KMS-11 (cell line): Measurements from ENCODE around the gene PC.

Experiments
- H2AFZ ChIP-seq: fragments of 200-600 bp; sonication (generic); 2 replicates; pipeline ENCODE4 v1.6.1; 2016; ENCODE audit warnings: antibody characterized with exemption, mixed run types, low read depth
- H3K27ac ChIP-seq: fragments of 200-600 bp; sonication (generic); 2 replicates; pipeline ENCODE4 v1.6.1; 2016; ENCODE audit warnings: mild to moderate bottlenecking, mixed run types
- H3K27me3 ChIP-seq: fragments of 200-600 bp; sonication (generic); 2 replicates; pipeline ENCODE4 v1.6.1; 2017; ENCODE audit warnings: mild to moderate bottlenecking, low read depth, mixed run types, moderate library complexity; ENCODE audit not compliant: insufficient read depth
- H3K36me3 ChIP-seq: fragments of 200-600 bp; sonication (generic); 2 replicates; pipeline ENCODE4 v1.6.1; 2017; ENCODE audit warnings: mild to moderate bottlenecking, mixed run types; ENCODE audit not compliant: insufficient read depth
- H3K4me1 ChIP-seq: fragments of 200-600 bp; sonication (generic); 2 replicates; pipeline ENCODE4 v1.6.1; 2016; ENCODE audit warnings: mild to moderate bottlenecking, low read depth, mixed run types; ENCODE audit not compliant: poor library complexity, severe bottlenecking
- H3K4me2 ChIP-seq: fragments of 200-600 bp; sonication (generic); 2 replicates; pipeline ENCODE4 v1.7.0; 2016; ENCODE audit warnings: mild to moderate bottlenecking, mixed run types
- H3K4me3 ChIP-seq: fragments of 200-600 bp; sonication (generic); IDR thresholded peaks from 2 replicates; pipeline ENCODE4 v1.6.1; 2017; ENCODE audit warnings: low read depth, low read length, mixed read lengths; ENCODE audit not compliant: insufficient read depth
- H3K79me2 ChIP-seq: fragments of 200-600 bp; sonication (generic); 2 replicates; pipeline ENCODE4 v1.6.1; 2016; ENCODE audit warnings: low read depth, mixed run types; ENCODE audit not compliant: insufficient read depth
- H3K9ac ChIP-seq: fragments of 200-600 bp; sonication (generic); 2 replicates; pipeline ENCODE4 v1.6.1; 2016; ENCODE audit warnings: mild to moderate bottlenecking, mixed run types
- H4K20me1 ChIP-seq: fragments of 200-600 bp; sonication (generic); 2 replicates; pipeline ENCODE4 v1.6.1; 2016; ENCODE audit warnings: mild to moderate bottlenecking, mixed run types; ENCODE audit not compliant: insufficient read depth
- CTCF ChIP-seq: fragments of 200-600 bp; sonication (generic); conservative IDR thresholded peaks from 2 replicates; pipeline ENCODE4 v1.6.1; 2017; ENCODE audit warnings: low read depth, mild to moderate bottlenecking, antibody characterized with exemption, low read length, moderate library complexity, mixed read lengths

Gene PC

GRCh38 chr11:66855574-66856495 lies 102.3 kb downstream of the PC start:
- Histone ChIP-seq H3K4me1 (peaks cover 10% of the 10 kb centered on the region), H4K20me1 (no peaks in the 10 kb centered on the region), H3K4me2 (peak overlapping the region; percentile 99), H2AFZ (peak overlapping the region; percentile 86), H3K27ac (peak overlapping the region; percentile 75), H3K79me2 (peaks cover 9% of the 10 kb centered on the region; the same call in 1 of the 2 replicates), H3K27me3 (no peaks in the 10 kb centered on the region), H3K4me3 (no peak overlapping the region), H3K9ac (peak overlapping the region; percentile 88), H3K36me3 (no peaks in the 10 kb centered on the region)
- TF ChIP-seq CTCF, result no peak

GRCh38 chr11:66854729-66855211 lies 103.4 kb downstream of the PC start:
- Histone ChIP-seq H4K20me1 (no peaks in the 10 kb centered on the region), H3K27me3 (no peaks in the 10 kb centered on the region), H3K9ac (no peak overlapping the region), H3K4me2 (no peak overlapping the region), H3K79me2 (peaks cover 9% of the 10 kb centered on the region; the same call in 1 of the 2 replicates), H3K4me3 (no peak overlapping the region), H3K4me1 (peaks cover 10% of the 10 kb centered on the region), H3K27ac (no peak overlapping the region), H3K36me3 (no peaks in the 10 kb centered on the region), H2AFZ (no peak overlapping the region)
- TF ChIP-seq CTCF, result no peak

GRCh38 chr11:66854231-66854661 lies 103.9 kb downstream of the PC start:
- Histone ChIP-seq H3K79me2 (peaks cover 9% of the 10 kb centered on the region; the same call in 1 of the 2 replicates), H3K4me2 (no peak overlapping the region), H3K4me3 (no peak overlapping the region), H4K20me1 (no peaks in the 10 kb centered on the region), H3K36me3 (no peaks in the 10 kb centered on the region), H3K4me1 (peaks cover 10% of the 10 kb centered on the region), H3K9ac (no peak overlapping the region), H2AFZ (no peak overlapping the region), H3K27me3 (no peaks in the 10 kb centered on the region), H3K27ac (no peak overlapping the region)
- no peak for TF ChIP-seq CTCF

GRCh38 chr11:66853242-66854229 lies 104.6 kb downstream of the PC start:
- H3K9ac ChIP-seq, result no peak overlapping the region
- H3K36me3 ChIP-seq, result no peaks in the 10 kb centered on the region
- no peak overlapping the region for H2AFZ ChIP-seq
- no peak overlapping the region for H3K4me2 ChIP-seq
- no peak overlapping the region for H3K27ac ChIP-seq
- TF ChIP-seq CTCF, result no peak
- H3K27me3 ChIP-seq, result no peaks in the 10 kb centered on the region
- peaks cover 9% of the 10 kb centered on the region; the same call in 1 of the 2 replicates for H3K79me2 ChIP-seq
- no peak overlapping the region for H3K4me3 ChIP-seq
- no peaks in the 10 kb centered on the region for H4K20me1 ChIP-seq
- H3K4me1 ChIP-seq, result peaks cover 10% of the 10 kb centered on the region
